IMR-90 (cell line): ENCODE results near the gene CASP9. TPM values are rescaled to one million over a fixed set of nuclear protein-coding genes. Genes with fewer than 3 reads are reported as not detected.

Experiments used
- ATAC-seq: fragments of 200-7000 bp; cut with Tn5 transposase; 2 replicates; pipeline ENCODE4 v1.9.1; 2020; ENCODE audit warnings: low read depth, mild to moderate bottlenecking, moderate library complexity
- BruUV-seq: library from RNA; stranded (reverse); fragments of 400-500 nt; replicated peaks from 2 replicates; lab custom pipeline; 2021; lab: Mats Ljungman, UMichigan
- CTCF ChIA-PET: fragments of 300-600 bp; formaldehyde crosslinking; extraction: SDS; loops from one replicate; lab custom pipeline; 2021; ENCODE audit warnings: antibody characterized with exemption; lab: Yijun Ruan, JAX
- POLR2A ChIA-PET: fragments of 300-600 bp; sonication (Branson Sonifier 250); formaldehyde crosslinking; loops from one replicate; lab custom pipeline; 2022; ENCODE audit warnings: antibody characterized with exemption; ENCODE audit not compliant: unreplicated experiment; lab: Charles Lee
- DNase-seq: peaks from one replicate; pipeline ENCODE4 v3.0.0; 2013
- H2AFZ ChIP-seq: replicated peaks from 2 replicates; pipeline ENCODE3; 2013; ENCODE audit warnings: low read length, mild to moderate bottlenecking; ENCODE audit not compliant: poor library complexity
- H2AK5ac ChIP-seq: 2 replicates; pipeline ENCODE4 v1.6.1; 2013; ENCODE audit warnings: low read depth, low read length, inconsistent platforms
- H2AK9ac ChIP-seq: replicated peaks from 2 replicates; pipeline ENCODE3; 2013; ENCODE audit warnings: mild to moderate bottlenecking, low read depth, low read length, moderate library complexity; ENCODE audit not compliant: poor library complexity
- H2BK120ac ChIP-seq: 2 replicates; pipeline ENCODE4 v1.6.1; 2013; ENCODE audit warnings: low read depth, low read length, inconsistent platforms
- H2BK15ac ChIP-seq: 3 replicates; pipeline ENCODE4 v1.6.1; 2013; ENCODE audit warnings: low read depth, low read length, inconsistent platforms
- H2BK20ac ChIP-seq: 2 replicates; pipeline ENCODE4 v1.6.1; 2013; ENCODE audit warnings: low read depth, mild to moderate bottlenecking, inconsistent platforms, low read length, moderate library complexity
- H2BK5ac ChIP-seq: 2 replicates; pipeline ENCODE4 v1.6.1; 2013; ENCODE audit warnings: mild to moderate bottlenecking, low read depth, low read length, inconsistent platforms; ENCODE audit not compliant: poor library complexity, severe bottlenecking
- H3K14ac ChIP-seq: replicated peaks from 2 replicates; pipeline ENCODE4 v1.6.1; 2013; ENCODE audit warnings: low read depth, low read length, inconsistent platforms
- H3K18ac ChIP-seq: 2 replicates; pipeline ENCODE4 v1.6.1; 2013; ENCODE audit warnings: low read depth, low read length, control low read depth
- H3K23ac ChIP-seq: 2 replicates; pipeline ENCODE4 v1.6.1; 2013; ENCODE audit warnings: low read depth, low read length, inconsistent platforms
- H3K27ac ChIP-seq: 2 replicates; pipeline ENCODE4 v1.5.1; 2013; ENCODE audit warnings: mild to moderate bottlenecking, control low read depth, low read length; ENCODE audit not compliant: insufficient read depth
- H3K27me3 ChIP-seq: 2 replicates; pipeline ENCODE4 v1.6.1; 2013; ENCODE audit warnings: low read length; ENCODE audit not compliant: control insufficient read depth, insufficient read depth
- H3K36me3 ChIP-seq: 2 replicates; pipeline ENCODE4 v1.6.1; 2013; ENCODE audit warnings: low read length, mixed read lengths; ENCODE audit not compliant: control insufficient read depth, insufficient read depth
- H3K4ac ChIP-seq: 2 replicates; pipeline ENCODE4 v1.6.1; 2013; ENCODE audit warnings: low read depth, low read length, inconsistent platforms
- H3K4me1 ChIP-seq: 2 replicates; pipeline ENCODE4 v1.6.1; 2013; ENCODE audit warnings: low read length, mixed read lengths; ENCODE audit not compliant: control insufficient read depth, insufficient read depth
- H3K4me2 ChIP-seq: 2 replicates; pipeline ENCODE4 v1.6.1; 2013; ENCODE audit warnings: low read depth, mild to moderate bottlenecking, control low read depth, low read length, moderate library complexity
- H3K4me3 ChIP-seq: 2 replicates; pipeline ENCODE4 v1.5.1; 2013; ENCODE audit warnings: low read depth, mild to moderate bottlenecking, control low read depth, low read length, moderate library complexity; ENCODE audit not compliant: insufficient read depth
- H3K56ac ChIP-seq: 2 replicates; pipeline ENCODE4 v1.6.1; 2013; ENCODE audit warnings: low read length, inconsistent platforms; ENCODE audit not compliant: insufficient read depth; ENCODE audit errors: extremely low read depth
- H3K79me1 ChIP-seq, 2 experiments: 2 replicates each; pipeline ENCODE4 v1.6.1; 2013; ENCODE audit warnings: low read length in 2 of 2, inconsistent platforms in 1 of 2, low read depth in 1 of 2
- H3K9ac ChIP-seq: 2 replicates; pipeline ENCODE4 v1.6.1; 2013; ENCODE audit warnings: low read depth, low read length, control low read depth
- H3K9me1 ChIP-seq: 2 replicates; pipeline ENCODE4 v1.6.1; 2013; ENCODE audit warnings: low read length, inconsistent platforms; ENCODE audit not compliant: insufficient read depth
- H3K9me3 ChIP-seq: 2 replicates; pipeline ENCODE4 v1.6.1; 2013; ENCODE audit warnings: low read length; ENCODE audit not compliant: control insufficient read depth, insufficient read depth
- H4K20me1 ChIP-seq: 2 replicates; pipeline ENCODE4 v1.6.1; 2013; ENCODE audit warnings: low read length, inconsistent platforms; ENCODE audit not compliant: insufficient read depth
- H4K5ac ChIP-seq: 2 replicates; pipeline ENCODE4 v1.6.1; 2013; ENCODE audit warnings: mild to moderate bottlenecking, low read depth, low read length, control low read depth
- H4K8ac ChIP-seq, 2 experiments: 2 replicates each; pipeline ENCODE4 v1.6.1; 2013; ENCODE audit warnings: low read depth in 2 of 2, low read length in 2 of 2, control low read depth in 1 of 2, inconsistent platforms in 1 of 2
- H4K91ac ChIP-seq: 2 replicates; pipeline ENCODE4 v1.6.1; 2013; ENCODE audit warnings: low read depth, low read length, inconsistent platforms; ENCODE audit not compliant: insufficient read depth
- BHLHE40 ChIP-seq: fragments of 150-350 bp; IDR thresholded peaks from 2 replicates; pipeline ENCODE4 v1.6.1; 2016; ENCODE audit warnings: mild to moderate bottlenecking, low read depth, low read length
- CEBPB ChIP-seq: IDR thresholded peaks from 2 replicates; pipeline ENCODE4 v1.6.1; 2012; ENCODE audit warnings: low read depth, low read length, improper control_type of control experiment
- CHD1 ChIP-seq: IDR thresholded peaks from 2 replicates; pipeline ENCODE4 v1.6.1; 2012; ENCODE audit warnings: low read depth, low read length, improper control_type of control experiment
- ELK1 ChIP-seq: fragments of 150-350 bp; IDR thresholded peaks from 2 replicates; pipeline ENCODE4 v1.6.1; 2016; ENCODE audit warnings: low read depth, mild to moderate bottlenecking, low read length, moderate library complexity, borderline replicate concordance
- FOS ChIP-seq: fragments of 150-350 bp; IDR thresholded peaks from 2 replicates; pipeline ENCODE4 v1.6.1; 2016; ENCODE audit warnings: low read depth, low read length
- MAFK ChIP-seq: IDR thresholded peaks from 2 replicates; pipeline ENCODE4 v1.6.1; 2012; ENCODE audit warnings: low read depth, low read length, improper control_type of control experiment
- MAZ ChIP-seq: IDR thresholded peaks from 2 replicates; pipeline ENCODE4 v1.6.1; 2012; ENCODE audit warnings: low read depth, mild to moderate bottlenecking, low read length, improper control_type of control experiment, moderate library complexity, borderline replicate concordance
- MXI1 ChIP-seq: IDR thresholded peaks from 2 replicates; pipeline ENCODE4 v1.6.1; 2012; ENCODE audit warnings: low read depth, mild to moderate bottlenecking, low read length, moderate library complexity, borderline replicate concordance
- NFE2L2 ChIP-seq: fragments of 150-350 bp; IDR thresholded peaks from 2 replicates; pipeline ENCODE4 v1.6.1; 2016; ENCODE audit warnings: low read depth, mild to moderate bottlenecking, low read length
- POLR2A ChIP-seq: IDR thresholded peaks from 2 replicates; pipeline ENCODE4 v1.6.1; 2012; ENCODE audit warnings: mild to moderate bottlenecking, low read depth, low read length
- RAD21 ChIP-seq: IDR thresholded peaks from 2 replicates; pipeline ENCODE4 v1.6.1; 2012; ENCODE audit warnings: low read length, improper control_type of control experiment
- RCOR1 ChIP-seq: IDR thresholded peaks from 2 replicates; pipeline ENCODE4 v1.6.1; 2012; ENCODE audit warnings: mild to moderate bottlenecking, low read length, improper control_type of control experiment; ENCODE audit not compliant: insufficient replicate concordance
- RFX5 ChIP-seq: IDR thresholded peaks from 2 replicates; pipeline ENCODE4 v1.8.0; 2012; ENCODE audit warnings: low read depth, mild to moderate bottlenecking, low read length, moderate library complexity
- SMC3 ChIP-seq: fragments of 150-350 bp; IDR thresholded peaks from 2 replicates; pipeline ENCODE4 v1.6.1; 2016; ENCODE audit warnings: low read depth, mild to moderate bottlenecking, antibody characterized with exemption, low read length, moderate library complexity
- WGBS, 2 experiments: methylation state at CpG; one replicate each; pipeline versions ENCODE4 v1.1.5 to v1.1.7; 2013; ENCODE audit warnings: missing lambda C conversion rate in 2 of 2; ENCODE audit not compliant: insufficient read length in 1 of 2; ENCODE audit errors: extremely low coverage in 2 of 2; 5-methylcytosine and 5-hydroxymethylcytosine counted together
- dilution Hi-C: fragments of 300-500 bp; cut with HindIII; formaldehyde crosslinking; loops from one replicate; pipeline ENCODE4 v1.14.3; 2018; ENCODE audit warnings: low sequenced_read_pairs; ENCODE audit not compliant: unreplicated experiment
- in situ Hi-C: fragments of 300-500 bp; cut with MboI; formaldehyde crosslinking; loops from 3 replicates; pipeline ENCODE4 v1.14.3; 2019; ENCODE audit warnings: low sequenced_read_pairs, inconsistent platforms, mixed read lengths
- intact Hi-C: fragments of 100-400 bp; cut with micrococcal nuclease; formaldehyde crosslinking; loops from 2 replicates; pipeline ENCODE4 v1.10.0; 2022
- polyA plus RNA-seq, 3 experiments: library from polyadenylated mRNA; depleted of rRNA; stranded (reverse); fragments of >200 nt; gene quantifications; 2 replicates each; pipeline ENCODE4 v1.2.3, GENCODE V29; 2012; ENCODE audit warnings: low replicate concordance in 1 of 3
- total RNA-seq: library from RNA; depleted of rRNA; stranded (reverse); fragments of >200 nt; gene quantifications from 2 replicates; pipeline ENCODE4 v1.2.3, GENCODE V29; 2012
- TF ChIP-seq, protein P1 (sequence below): conservative IDR thresholded peaks from 2 replicates; pipeline ENCODE4 v1.5.1; 2012; ENCODE audit warnings: mild to moderate bottlenecking, low read depth, low read length, improper control_type of control experiment
- TF ChIP-seq, protein P2 (sequence below): fragments of 150-350 bp; IDR thresholded peaks from 2 replicates; pipeline ENCODE4 v1.6.1; 2017; ENCODE audit warnings: mild to moderate bottlenecking, antibody characterized with exemption, low read length, low read depth

Gene CASP9
- total and polyA plus RNA-seq, 2 of the 4 experiments (the other 2 are of a cell fraction): 7.0 to 8.3 TPM

DNA sequence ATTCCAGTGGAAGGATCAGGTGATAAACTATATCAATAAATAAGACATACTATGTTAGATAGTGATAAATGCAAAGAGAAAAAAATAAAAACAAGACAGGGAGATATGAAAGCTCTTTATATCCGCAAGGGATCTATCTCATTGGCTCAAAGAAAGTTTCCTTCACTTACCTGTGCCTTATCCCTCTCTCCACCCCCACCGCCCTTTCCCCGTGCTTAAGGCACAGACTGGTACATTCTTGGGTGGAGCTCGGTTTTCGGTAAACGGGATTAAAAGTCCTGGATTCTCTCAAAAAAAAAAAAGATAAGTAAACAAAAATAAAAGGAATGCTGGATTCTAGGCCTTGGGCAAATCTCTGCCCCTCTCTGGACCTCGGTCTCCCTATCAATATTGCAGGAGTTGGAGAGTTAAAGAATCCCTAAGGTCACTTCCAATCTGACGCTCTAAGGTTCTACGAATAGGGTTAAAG is 2.0 kb upstream of the CASP9 start:
- Histone ChIP-seq H4K8ac (peak overlapping the region; percentile 0 to 78; a peak in 3 of 4 replicates), H3K4ac (peak overlapping the region; percentile 24; the same call in 1 of the 2 replicates), H4K20me1 (no peaks in the 10 kb centered on the region; the same call in none of the 2 replicates), H2AK9ac (peak overlapping the region; percentile 65), H3K4me1 (peaks cover 2% of the 10 kb centered on the region), H3K4me2 (peak overlapping the region; percentile 63), H3K36me3 (peaks cover 3% of the 10 kb centered on the region; the same call in 1 of the 2 replicates), H3K18ac (no peak overlapping the region), H3K4me3 (peak overlapping the region; percentile 25), H2AFZ (peak overlapping the region; percentile 94), H3K23ac (no peak overlapping the region; the same call in 1 of the 2 replicates), H2AK5ac (no peak overlapping the region), H3K9me3 (no peaks in the 10 kb centered on the region), H3K79me1 (peaks cover 13 to 38% of the 10 kb centered on the region in 2 experiments), H3K27me3 (no peaks in the 10 kb centered on the region), H2BK120ac (no peak overlapping the region), H3K9ac (0 out of 2 replicates have a peak overlapping the region, but pooled peaks have one; percentile 10), H2BK20ac (no peak overlapping the region), H3K14ac (no peak overlapping the region), H3K9me1 (peaks cover 10% of the 10 kb centered on the region), H4K91ac (no peak overlapping the region), H4K5ac (no peak overlapping the region), H2BK5ac (no peak overlapping the region), H2BK15ac (no peak overlapping the region), H3K27ac (peak overlapping the region; percentile 8; the same call in 1 of the 2 replicates), H3K56ac (no peak overlapping the region)
- WGBS, 2 experiments: no CpG with 5 or more reads among the region's 9 CpGs
- ChIA-PET POLR2A (no interaction called here), CTCF (no interaction called here)
- ATAC-seq (no peak), DNase-seq (no peak)
- intact Hi-C loops (no loop called here), in situ Hi-C loops (no loop called here), dilution Hi-C loops (no loop called here)
- TF ChIP-seq POLR2A (no peak), RFX5 (no peak), CHD1 (no peak), MXI1 (no peak), ELK1 (no peak), MAZ (no peak), RAD21 (no peak), FOS (no peak), RCOR1 (no peak), SMC3 (no peak), MAFK (no peak), NFE2L2 (no peak), BHLHE40 (no peak), CEBPB (no peak)
- TF ChIP-seq, protein P1, sequence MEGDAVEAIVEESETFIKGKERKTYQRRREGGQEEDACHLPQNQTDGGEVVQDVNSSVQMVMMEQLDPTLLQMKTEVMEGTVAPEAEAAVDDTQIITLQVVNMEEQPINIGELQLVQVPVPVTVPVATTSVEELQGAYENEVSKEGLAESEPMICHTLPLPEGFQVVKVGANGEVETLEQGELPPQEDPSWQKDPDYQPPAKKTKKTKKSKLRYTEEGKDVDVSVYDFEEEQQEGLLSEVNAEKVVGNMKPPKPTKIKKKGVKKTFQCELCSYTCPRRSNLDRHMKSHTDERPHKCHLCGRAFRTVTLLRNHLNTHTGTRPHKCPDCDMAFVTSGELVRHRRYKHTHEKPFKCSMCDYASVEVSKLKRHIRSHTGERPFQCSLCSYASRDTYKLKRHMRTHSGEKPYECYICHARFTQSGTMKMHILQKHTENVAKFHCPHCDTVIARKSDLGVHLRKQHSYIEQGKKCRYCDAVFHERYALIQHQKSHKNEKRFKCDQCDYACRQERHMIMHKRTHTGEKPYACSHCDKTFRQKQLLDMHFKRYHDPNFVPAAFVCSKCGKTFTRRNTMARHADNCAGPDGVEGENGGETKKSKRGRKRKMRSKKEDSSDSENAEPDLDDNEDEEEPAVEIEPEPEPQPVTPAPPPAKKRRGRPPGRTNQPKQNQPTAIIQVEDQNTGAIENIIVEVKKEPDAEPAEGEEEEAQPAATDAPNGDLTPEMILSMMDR: no peak
- TF ChIP-seq, protein P2, sequence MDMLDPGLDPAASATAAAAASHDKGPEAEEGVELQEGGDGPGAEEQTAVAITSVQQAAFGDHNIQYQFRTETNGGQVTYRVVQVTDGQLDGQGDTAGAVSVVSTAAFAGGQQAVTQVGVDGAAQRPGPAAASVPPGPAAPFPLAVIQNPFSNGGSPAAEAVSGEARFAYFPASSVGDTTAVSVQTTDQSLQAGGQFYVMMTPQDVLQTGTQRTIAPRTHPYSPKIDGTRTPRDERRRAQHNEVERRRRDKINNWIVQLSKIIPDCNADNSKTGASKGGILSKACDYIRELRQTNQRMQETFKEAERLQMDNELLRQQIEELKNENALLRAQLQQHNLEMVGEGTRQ: no peak
- no TSS peak for BruUV-seq
